Pancreas (tissue), 10 donors: ENCODE data around the gene STN1. TPM values are rescaled to one million over a fixed set of nuclear protein-coding genes. Genes with fewer than 3 reads are reported as not detected.

Source experiments
- ATAC-seq, 4 donors: fragments of 200-7000 bp; cut with Tn5 transposase; one replicate each; pipeline versions ENCODE4 v1.8.0 to v1.9.1; 2020; ENCODE audit warnings: mild to moderate bottlenecking in 4 of 4, moderate library complexity in 4 of 4
- DNase-seq, 6 donors: peaks; one replicate each; pipeline ENCODE4 v3.0.0-alpha.2; 2020
- FAIRE-seq: peaks from 2 replicates; lab custom pipeline; 2012; peaks lifted over from hg19 to GRCh38; lab: Jason Lieb, UNC
- H3K27ac ChIP-seq, 4 donors: fragments of 200-600 bp; sonication (generic); 1 replicate in 3 of 4; 2 replicates in 1 of 4; pipeline versions ENCODE4 v1.5.0 to v1.8.0; 2020
- H3K27me3 ChIP-seq, 4 donors: fragments of 200-600 bp; one replicate each; pipeline ENCODE4 v1.8.0; 2021
- H3K36me3 ChIP-seq, 3 donors: fragments of 200-600 bp; sonication (generic) in 1 of 3; one replicate each; pipeline versions ENCODE4 v1.5.0 to v1.8.0; 2020 to 2021
- H3K4me1 ChIP-seq, 3 donors: fragments of 200-600 bp; one replicate each; pipeline ENCODE4 v1.8.0; 2021
- H3K4me3 ChIP-seq, 4 donors: fragments of 200-600 bp; sonication (generic) in 2 of 4; one replicate each; pipeline versions ENCODE4 v1.5.0 to v1.8.0; 2020 to 2021
- H3K9me3 ChIP-seq, 4 donors: fragments of 200-600 bp; one replicate each; pipeline ENCODE4 v1.8.0; 2021
- CTCF ChIP-seq, 4 donors: fragments of 200-600 bp; sonication (generic) in 3 of 4; IDR thresholded peaks; one replicate each; pipeline versions ENCODE4 v1.5.0 to v1.8.0; 2021; ENCODE audit warnings: antibody characterized with exemption in 4 of 4
- WGBS, 2 donors: extraction: QIAGEN DNeasy Blood & Tissue Kit; methylation state at CpG; one replicate each; pipeline ENCODE4 v1.1.7; 2013; 5-methylcytosine and 5-hydroxymethylcytosine counted together
- intact Hi-C, 3 donors: fragments of 100-400 bp; cut with DNase I; formaldehyde crosslinking; loops; one replicate each; pipeline versions ENCODE4 v1.11.1 to v1.14.2; 2022
- polyA plus RNA-seq, 2 donors: library from polyadenylated mRNA; stranded (reverse); fragments of 200-250 nt; gene quantifications; one replicate each; pipeline ENCODE4 v1.2.3, GENCODE V29; 2013
- total RNA-seq, 6 donors: library from RNA; stranded (reverse); fragmentation: NEBNext Ultra II Directional in 4 of 6; extraction: Animal tissue kit (Norgen Biotek cat#: 25700) in 4 of 6; gene quantifications; one replicate each; pipeline versions ENCODE4 v1.2.1 to v1.2.4, GENCODE V29; 2021 to 2023
- donor health status: healthy with polysubstance abuse.
- donor health status: DM: no; HTN: no; CAD: no; lungs with moderate emphysema.
- donor health status: DM: no; HTN: no; CAD: no.
- donor health status: control.
- donor health status: control.
- donor health status: Bipolar disorder and iron deficiency.
- donor health status: DM: yes; HTN: yes; CAD: no.
- donor health status: DM: no; HTN: no; CAD: no.
- donor health status: DM: no; HTN: no; CAD: no.
- donor health status: DM: yes; HTN: yes; CAD: no.

Gene STN1
- total and polyA plus RNA-seq, 8 donors: 7.0 to 15.9 (median 13.3) TPM

GRCh38 chr10:103958996-103959395 lies 41.0 kb upstream of the STN1 start:
- Histone ChIP-seq H3K27ac (no peak overlapping the region), H3K36me3 (no peaks in the 10 kb centered on the region), H3K27me3 (no peaks in the 10 kb centered on the region), H3K4me1 (no peaks in the 10 kb centered on the region), H3K4me3 (no peak overlapping the region), H3K9me3 (no peaks in the 10 kb centered on the region)
- WGBS, 2 donors: 89 to 93% methylated on average over 2 of the region's 2 CpGs
- no peak for ATAC-seq
- no peak for TF ChIP-seq CTCF (IDR thresholded peaks at IDR 0.05)
- intact Hi-C loops: no loop called here
- no peak for DNase-seq
- FAIRE-seq: no peak

GRCh38 chr10:103954543-103954942 lies 36.6 kb upstream of the STN1 start:
- Histone ChIP-seq H3K9me3 (no peaks in the 10 kb centered on the region), H3K4me1 (no peaks in the 10 kb centered on the region), H3K27ac (no peak overlapping the region), H3K4me3 (no peak overlapping the region), H3K27me3 (no peaks in the 10 kb centered on the region), H3K36me3 (no peaks in the 10 kb centered on the region)
- FAIRE-seq (no peak), DNase-seq (no peak), ATAC-seq (no peak)
- 96 to 98% methylated on average over 1 of the region's 1 CpG for WGBS, 2 donors
- no peak for TF ChIP-seq CTCF (IDR thresholded peaks at IDR 0.05)
- intact Hi-C loops: no loop called here

- 67 to 69% methylated on average over 4 of the region's 4 CpGs for WGBS, 2 donors
- intact Hi-C loops: no loop called here
- no peak for FAIRE-seq
Observed at GRCh38 chr10:103951942-103952341, 34.0 kb upstream of the STN1 start.

GRCh38 chr10:103951183-103951582 lies 33.2 kb upstream of the STN1 start:
- Histone ChIP-seq H3K4me3 (no peak overlapping the region), H3K27me3 (no peaks in the 10 kb centered on the region), H3K9me3 (no peaks in the 10 kb centered on the region), H3K4me1 (no peaks in the 10 kb centered on the region), H3K36me3 (no peaks in the 10 kb centered on the region), H3K27ac (no peak overlapping the region)
- 57% methylated on average over 2 of the region's 2 CpGs for WGBS, 2 donors
- intact Hi-C loops: no loop called here
- no peak for DNase-seq
- ATAC-seq: no peak
- TF ChIP-seq CTCF (IDR thresholded peaks at IDR 0.05): no peak
- FAIRE-seq: no peak

More at GRCh38 chr10:103951942-103952341, 34.0 kb upstream of the STN1 start:
- DNase-seq (no peak), ATAC-seq (no peak)
- H3K27me3 ChIP-seq: no peaks in the 10 kb centered on the region
- no peaks in the 10 kb centered on the region for H3K36me3 ChIP-seq
- H3K9me3 ChIP-seq: no peaks in the 10 kb centered on the region
- H3K4me3 ChIP-seq: no peak overlapping the region
- H3K27ac ChIP-seq: no peak overlapping the region
- TF ChIP-seq CTCF (IDR thresholded peaks at IDR 0.05): no peak
- no peaks in the 10 kb centered on the region for H3K4me1 ChIP-seq

- Histone ChIP-seq H3K27me3 (no peaks in the 10 kb centered on the region), H3K4me1 (no peaks in the 10 kb centered on the region), H3K9me3 (no peaks in the 10 kb centered on the region), H3K4me3 (no peak overlapping the region), H3K27ac (no peak overlapping the region), H3K36me3 (no peaks in the 10 kb centered on the region)
- no peak for FAIRE-seq
- WGBS, 2 donors: 88 to 89% methylated on average over 4 of the region's 4 CpGs
- ATAC-seq: no peak
- intact Hi-C loops: no loop called here
- TF ChIP-seq CTCF (IDR thresholded peaks at IDR 0.05): no peak
- DNase-seq: no peak
Observed at GRCh38 chr10:103949728-103950127, 31.7 kb upstream of the STN1 start.
